RWPE2 (cell line): ENCODE data around the gene NXN.

ENCODE experiments used
- ATAC-seq: fragments of 200-7000 bp; cut with Tn5 transposase; 3 replicates; pipeline ENCODE4 v1.9.1; 2021; ENCODE audit warnings: low read depth
- DNase-seq: peaks from one replicate; pipeline ENCODE4 v3.0.0-alpha.2; 2020; ENCODE audit warnings: low spot score
- H3K27ac ChIP-seq: fragments of 450-650 bp; 2 replicates; pipeline ENCODE4 v1.5.1; 2017; ENCODE audit warnings: mild to moderate bottlenecking; ENCODE audit not compliant: poor library complexity, severe bottlenecking
- H3K27me3 ChIP-seq: fragments of 250-450 bp; sonication (Bioruptor Pico); 2 replicates; pipeline ENCODE4 v1.5.1; 2021; ENCODE audit warnings: mild to moderate bottlenecking, moderate library complexity; ENCODE audit not compliant: insufficient read depth, poor library complexity, severe bottlenecking
- H3K36me3 ChIP-seq: fragments of 250-450 bp; sonication (Bioruptor Pico); 2 replicates; pipeline ENCODE4 v1.5.1; 2020; ENCODE audit warnings: low read depth, mild to moderate bottlenecking, moderate library complexity
- H3K4me1 ChIP-seq: fragments of 250-450 bp; sonication (Bioruptor Pico); 2 replicates; pipeline ENCODE4 v1.5.1; 2021; ENCODE audit warnings: mild to moderate bottlenecking, moderate library complexity; ENCODE audit not compliant: insufficient read depth, poor library complexity, severe bottlenecking
- H3K4me3 ChIP-seq: fragments of 250-450 bp; sonication (Bioruptor Pico); 2 replicates; pipeline ENCODE4 v1.5.1; 2021; ENCODE audit warnings: mild to moderate bottlenecking, moderate library complexity; ENCODE audit not compliant: severe bottlenecking
- H3K9me3 ChIP-seq: fragments of 250-450 bp; sonication (Bioruptor Pico); 2 replicates; pipeline ENCODE4 v1.5.1; 2021; ENCODE audit warnings: mild to moderate bottlenecking, moderate library complexity; ENCODE audit not compliant: severe bottlenecking
- CTCF ChIP-seq: fragments of 450-650 bp; IDR thresholded peaks from one replicate; pipeline ENCODE4 v1.5.1; 2017; ENCODE audit warnings: mild to moderate bottlenecking, moderate library complexity; ENCODE audit not compliant: poor library complexity, severe bottlenecking

The NXN gene

GRCh38 chr17:1013729-1014090, 34.1 kb upstream of the NXN start:
- H3K4me1 ChIP-seq: no peaks in the 10 kb centered on the region

GRCh38 chr17:1012823-1013728, 33.5 kb upstream of the NXN start:
- Histone ChIP-seq H3K36me3 (peaks cover 8% of the 10 kb centered on the region; the same call in 1 of the 2 replicates), H3K9me3 (no peaks in the 10 kb centered on the region), H3K27ac (no peak overlapping the region), H3K27me3 (no peaks in the 10 kb centered on the region), H3K4me1 (no peaks in the 10 kb centered on the region), H3K4me3 (no peak overlapping the region)
- no peak for ATAC-seq
- DNase-seq: peak; percentile 27
- TF ChIP-seq CTCF: no peak

More at GRCh38 chr17:1013729-1014090, 34.1 kb upstream of the NXN start:
- no peak overlapping the region for H3K4me3 ChIP-seq
- no peaks in the 10 kb centered on the region for H3K9me3 ChIP-seq
- no peak for ATAC-seq
- no peak overlapping the region for H3K27ac ChIP-seq
- no peak for TF ChIP-seq CTCF
- peaks cover 8% of the 10 kb centered on the region; the same call in 1 of the 2 replicates for H3K36me3 ChIP-seq
- no peaks in the 10 kb centered on the region for H3K27me3 ChIP-seq
- no peak for DNase-seq

GRCh38 chr17:1011760-1012735, 32.5 kb upstream of the NXN start:
- DNase-seq: peak; percentile 49
- Histone ChIP-seq H3K4me1 (no peaks in the 10 kb centered on the region), H3K36me3 (peaks cover 11% of the 10 kb centered on the region; the same call in 1 of the 2 replicates), H3K27ac (no peak overlapping the region), H3K9me3 (no peaks in the 10 kb centered on the region), H3K27me3 (no peaks in the 10 kb centered on the region), H3K4me3 (no peak overlapping the region)
- ATAC-seq: no peak
- TF ChIP-seq CTCF: no peak

GRCh38 chr17:1011138-1011537, 31.6 kb upstream of the NXN start:
- no peak overlapping the region for H3K27ac ChIP-seq
- no peak overlapping the region for H3K4me3 ChIP-seq
- H3K4me1 ChIP-seq: no peaks in the 10 kb centered on the region
- peak; percentile 6; the same call in 1 of the 3 replicates for ATAC-seq
- no peak for TF ChIP-seq CTCF
- no peaks in the 10 kb centered on the region for H3K9me3 ChIP-seq
- H3K27me3 ChIP-seq: no peaks in the 10 kb centered on the region
- no peak for DNase-seq
- H3K36me3 ChIP-seq: peaks cover 11% of the 10 kb centered on the region; the same call in 1 of the 2 replicates
